HepG2 (cell line): ENCODE results near the gene KCTD21. TPM values are rescaled to one million over a fixed set of nuclear protein-coding genes. Genes with fewer than 3 reads are reported as not detected.

ENCODE experiments used
- ADNP ChIP-seq: sonication (generic); formaldehyde crosslinking; IDR thresholded peaks from 2 replicates; pipeline ENCODE4 v1.4.0; 2020; ENCODE audit warnings: missing genetic modification reagents
- BCL6 ChIP-seq: IDR thresholded peaks from 2 replicates; pipeline ENCODE4 v1.6.1; 2016; ENCODE audit warnings: missing genetic modification reagents, missing compliant biosample characterization
- DMAP1 ChIP-seq: IDR thresholded peaks from 2 replicates; pipeline ENCODE4 v1.6.1; 2016
- ETV5 ChIP-seq: IDR thresholded peaks from 2 replicates; pipeline ENCODE4 v1.6.1; 2018; ENCODE audit warnings: missing biosample characterization, missing genetic modification reagents, inconsistent platforms, borderline replicate concordance
- FOSL2 ChIP-seq: sonication (generic); formaldehyde crosslinking; IDR thresholded peaks from 2 replicates; pipeline ENCODE4 v1.4.0; 2020; ENCODE audit warnings: missing genetic modification reagents
- FOXO1 ChIP-seq: sonication (generic); formaldehyde crosslinking; IDR thresholded peaks from 2 replicates; pipeline ENCODE4 v1.4.0; 2020; ENCODE audit warnings: missing genetic modification reagents
- GMEB1 ChIP-seq: sonication (generic); formaldehyde crosslinking; IDR thresholded peaks from 2 replicates; pipeline ENCODE4 v1.5.1; 2020; ENCODE audit warnings: missing genetic modification reagents, mild to moderate bottlenecking, borderline replicate concordance
- HDAC1 ChIP-seq: sonication (generic); formaldehyde crosslinking; IDR thresholded peaks from 2 replicates; pipeline ENCODE4 v1.5.1; 2020; ENCODE audit warnings: mild to moderate bottlenecking, missing genetic modification reagents
- KLF11 ChIP-seq: IDR thresholded peaks from 2 replicates; pipeline ENCODE4 v1.6.1; 2016; ENCODE audit warnings: missing compliant biosample characterization
- NONO ChIP-seq, 2 experiments: fragments of 450-650 bp in 1 of 2; sonication (generic) in 1 of 2; formaldehyde crosslinking in 1 of 2; IDR thresholded peaks in 1 of 2; conservative IDR thresholded peaks in 1 of 2; 2 replicates each; pipeline versions ENCODE4 v1.6.1 to v1.8.0; 2017 to 2022; ENCODE audit warnings: mild to moderate bottlenecking in 1 of 2, missing genetic modification reagents in 1 of 2, moderate library complexity in 1 of 2
- PHF5A ChIP-seq: IDR thresholded peaks from one replicate; pipeline ENCODE4 v1.6.1; 2018; ENCODE audit warnings: low read depth, missing genetic modification reagents; ENCODE audit not compliant: unreplicated experiment
- PLRG1 ChIP-seq: fragments of 450-650 bp; conservative IDR thresholded peaks from 2 replicates; pipeline ENCODE4 v1.6.1; 2016
- POLR2AphosphoS5 ChIP-seq: IDR thresholded peaks from 2 replicates; pipeline ENCODE4 v1.6.1; 2012; ENCODE audit warnings: low read depth, low read length
- PRMT3 ChIP-seq: sonication (generic); formaldehyde crosslinking; IDR thresholded peaks from 2 replicates; pipeline ENCODE4 v1.8.1; 2022; ENCODE audit warnings: low read depth, mild to moderate bottlenecking, moderate library complexity, missing genetic modification reagents, borderline replicate concordance
- RFX5 ChIP-seq: IDR thresholded peaks from 2 replicates; pipeline ENCODE4 v1.6.1; 2011; ENCODE audit warnings: low read depth, low read length, improper control_type of control experiment
- RXRB ChIP-seq: IDR thresholded peaks from 2 replicates; pipeline ENCODE4 v1.6.1; 2016; ENCODE audit warnings: borderline replicate concordance, missing genetic modification reagents, missing compliant biosample characterization
- TP53 ChIP-seq: sonication (generic); formaldehyde crosslinking; conservative IDR thresholded peaks from 2 replicates; pipeline ENCODE4 v1.4.0; 2020; ENCODE audit warnings: missing genetic modification reagents
- ZNF160 ChIP-seq: sonication (generic); formaldehyde crosslinking; IDR thresholded peaks from 2 replicates; pipeline ENCODE4 v1.8.0; 2022; ENCODE audit warnings: mild to moderate bottlenecking, inconsistent platforms, missing genetic modification reagents
- ZNF343 ChIP-seq: sonication (generic); formaldehyde crosslinking; IDR thresholded peaks from 2 replicates; pipeline ENCODE4 v1.4.0; 2020; ENCODE audit warnings: mild to moderate bottlenecking, missing genetic modification reagents
- ZNF441 ChIP-seq: sonication (generic); formaldehyde crosslinking; IDR thresholded peaks from 2 replicates; pipeline ENCODE4 v1.7.0; 2021; ENCODE audit warnings: missing genetic modification reagents, borderline replicate concordance
- ZNF543 ChIP-seq: sonication (generic); formaldehyde crosslinking; IDR thresholded peaks from 2 replicates; pipeline ENCODE4 v1.4.0; 2020; ENCODE audit warnings: mild to moderate bottlenecking, missing genetic modification reagents
- ZNF784 ChIP-seq: sonication (generic); formaldehyde crosslinking; IDR thresholded peaks from 2 replicates; pipeline ENCODE4 v1.5.1; 2020; ENCODE audit warnings: missing genetic modification reagents, mild to moderate bottlenecking, borderline replicate concordance
- polyA plus RNA-seq, 8 experiments: library from polyadenylated mRNA; depleted of rRNA in 3 of 8; stranded (reverse) in 7 of 8; unstranded in 1 of 8; fragments of >200 nt; fragmentation: Illumina TruSeq in 4 of 8; extraction: Trizol in 4 of 8; gene quantifications; 2 replicates each; pipeline versions ENCODE4 v1.2.1 to v1.2.3, GENCODE V29; 2011 to 2016; ENCODE audit warnings: low read depth in 4 of 8, missing spikeins in 1 of 8, mixed read lengths in 1 of 8; ENCODE audit not compliant: insufficient read depth in 1 of 8
- total RNA-seq, 5 experiments: library from RNA; depleted of rRNA; stranded (reverse); fragments of >200 nt; fragmentation: Illumina TruSeq; extraction: Trizol; gene quantifications; 2 replicates each; pipeline ENCODE4 v1.2.3, GENCODE V29; 2016; ENCODE audit warnings: low read depth in 1 of 5
- TF ChIP-seq, protein P1 (sequence below): sonication (generic); formaldehyde crosslinking; IDR thresholded peaks from 2 replicates; pipeline ENCODE4 v1.9.0; 2021; ENCODE audit warnings: missing genetic modification reagents, borderline replicate concordance

KCTD21 gene
- total and polyA plus RNA-seq, 2 of the 13 experiments (the other 11 are each of a cell fraction or from before 2014, with no cell fraction given): 3.1 to 13.5 TPM

GRCh38 chr11:78139422-78140391, 48.7 kb downstream of the KCTD21 start, which contains the start of gene ALG8 (continued):
- TF ChIP-seq RFX5: 0 out of 2 replicates have a peak, but pooled peaks have one; percentile 21
- peak; percentile 4 for TF ChIP-seq PHF5A
- TF ChIP-seq ZNF543: no peak
- no peak for TF ChIP-seq NONO (IDR thresholded peaks at IDR 0.05)
- TF ChIP-seq NONO (CRISPR knock-in tag; conservative IDR thresholded peaks at IDR 0.05): peak; percentile 85
- TF ChIP-seq ADNP (CRISPR knock-in tag): no peak
- no peak for TF ChIP-seq PLRG1
- no peak for TF ChIP-seq FOSL2
- TF ChIP-seq, protein P1, sequence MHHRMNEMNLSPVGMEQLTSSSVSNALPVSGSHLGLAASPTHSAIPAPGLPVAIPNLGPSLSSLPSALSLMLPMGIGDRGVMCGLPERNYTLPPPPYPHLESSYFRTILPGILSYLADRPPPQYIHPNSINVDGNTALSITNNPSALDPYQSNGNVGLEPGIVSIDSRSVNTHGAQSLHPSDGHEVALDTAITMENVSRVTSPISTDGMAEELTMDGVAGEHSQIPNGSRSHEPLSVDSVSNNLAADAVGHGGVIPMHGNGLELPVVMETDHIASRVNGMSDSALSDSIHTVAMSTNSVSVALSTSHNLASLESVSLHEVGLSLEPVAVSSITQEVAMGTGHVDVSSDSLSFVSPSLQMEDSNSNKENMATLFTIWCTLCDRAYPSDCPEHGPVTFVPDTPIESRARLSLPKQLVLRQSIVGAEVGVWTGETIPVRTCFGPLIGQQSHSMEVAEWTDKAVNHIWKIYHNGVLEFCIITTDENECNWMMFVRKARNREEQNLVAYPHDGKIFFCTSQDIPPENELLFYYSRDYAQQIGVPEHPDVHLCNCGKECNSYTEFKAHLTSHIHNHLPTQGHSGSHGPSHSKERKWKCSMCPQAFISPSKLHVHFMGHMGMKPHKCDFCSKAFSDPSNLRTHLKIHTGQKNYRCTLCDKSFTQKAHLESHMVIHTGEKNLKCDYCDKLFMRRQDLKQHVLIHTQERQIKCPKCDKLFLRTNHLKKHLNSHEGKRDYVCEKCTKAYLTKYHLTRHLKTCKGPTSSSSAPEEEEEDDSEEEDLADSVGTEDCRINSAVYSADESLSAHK (CRISPR knock-in tag): no peak
- peak; percentile 28; the same call in 1 of the 2 replicates for TF ChIP-seq BCL6 (CRISPR knock-in tag)
- peak; percentile 71; the same call in 1 of the 2 replicates for TF ChIP-seq ZNF441 (CRISPR knock-in tag)
- TF ChIP-seq DMAP1 (CRISPR knock-in tag): peak; percentile 92
- peak; percentile 78 for TF ChIP-seq KLF11 (CRISPR knock-in tag)
- TF ChIP-seq PRMT3 (CRISPR knock-in tag): peak; percentile 87; the same call in 1 of the 2 replicates
- TF ChIP-seq GMEB1 (CRISPR knock-in tag): peak; percentile 90
- peak; percentile 82 for TF ChIP-seq HDAC1 (CRISPR knock-in tag)
- peak; percentile 81 for TF ChIP-seq ETV5
- TF ChIP-seq TP53 (CRISPR knock-in tag): no peak
- no peak for TF ChIP-seq ZNF784 (CRISPR knock-in tag)
- TF ChIP-seq RXRB (CRISPR knock-in tag): peak; percentile 26; the same call in 1 of the 2 replicates
- TF ChIP-seq ZNF160 (CRISPR knock-in tag): no peak
- TF ChIP-seq ZNF343 (CRISPR knock-in tag): peak; percentile 49; the same call in 1 of the 2 replicates
- TF ChIP-seq FOXO1: no peak; the same call in 1 of the 2 replicates
- peak; percentile 97 for TF ChIP-seq POLR2AphosphoS5
